ENCODE measurements around the gene WNT9B. TPM values are rescaled to one million over a fixed set of nuclear protein-coding genes. Genes with fewer than 3 reads are reported as not detected.
"Not testable (repeated sequence)": the region's sequence is repeated elsewhere in the genome, so short reads cannot be mapped to it uniquely, and the experiment has no call there.

Gene WNT9B
- total RNA-seq, 1 donor from 2014 or later = not detected

DNA sequence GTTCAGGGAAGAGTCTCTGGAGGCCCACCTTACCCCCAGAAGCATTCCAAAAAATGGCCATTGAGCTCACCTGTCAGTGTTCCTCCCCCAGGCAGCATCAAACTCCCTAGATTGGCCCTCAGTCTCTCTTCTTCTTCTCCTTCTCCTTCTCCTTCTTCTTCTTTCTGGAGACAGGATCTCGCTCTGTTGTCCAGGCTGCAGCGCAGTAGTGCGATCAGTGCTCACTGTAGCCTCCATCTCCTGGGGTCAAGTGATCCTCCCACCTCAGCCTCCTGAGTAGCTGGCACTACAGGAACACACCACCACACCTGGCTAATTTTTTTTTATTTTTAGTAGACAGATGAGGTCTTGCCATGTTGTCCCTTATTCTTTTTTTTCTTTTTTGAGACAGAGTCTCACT is 16.5 kb upstream of the WNT9B start:
- Histone ChIP-seq H3K4me3 (ENCODE audit: low read depth, low read length) (no peak overlapping the region), H3K36me3 (ENCODE audit: control insufficient read depth, insufficient read depth, low read length) (no peaks in the 10 kb centered on the region), H3K27me3 (ENCODE audit: control insufficient read depth, insufficient read depth, low read length) (no peaks in the 10 kb centered on the region)
- FAIRE-seq (no peak), DNase-seq (ENCODE audit: low read depth) (no peak)
- TF ChIP-seq, protein P1, sequence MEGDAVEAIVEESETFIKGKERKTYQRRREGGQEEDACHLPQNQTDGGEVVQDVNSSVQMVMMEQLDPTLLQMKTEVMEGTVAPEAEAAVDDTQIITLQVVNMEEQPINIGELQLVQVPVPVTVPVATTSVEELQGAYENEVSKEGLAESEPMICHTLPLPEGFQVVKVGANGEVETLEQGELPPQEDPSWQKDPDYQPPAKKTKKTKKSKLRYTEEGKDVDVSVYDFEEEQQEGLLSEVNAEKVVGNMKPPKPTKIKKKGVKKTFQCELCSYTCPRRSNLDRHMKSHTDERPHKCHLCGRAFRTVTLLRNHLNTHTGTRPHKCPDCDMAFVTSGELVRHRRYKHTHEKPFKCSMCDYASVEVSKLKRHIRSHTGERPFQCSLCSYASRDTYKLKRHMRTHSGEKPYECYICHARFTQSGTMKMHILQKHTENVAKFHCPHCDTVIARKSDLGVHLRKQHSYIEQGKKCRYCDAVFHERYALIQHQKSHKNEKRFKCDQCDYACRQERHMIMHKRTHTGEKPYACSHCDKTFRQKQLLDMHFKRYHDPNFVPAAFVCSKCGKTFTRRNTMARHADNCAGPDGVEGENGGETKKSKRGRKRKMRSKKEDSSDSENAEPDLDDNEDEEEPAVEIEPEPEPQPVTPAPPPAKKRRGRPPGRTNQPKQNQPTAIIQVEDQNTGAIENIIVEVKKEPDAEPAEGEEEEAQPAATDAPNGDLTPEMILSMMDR (IDR thresholded peaks at IDR 0.05; ENCODE audit: insufficient read depth, low read length, severe bottlenecking) = no peak

DNA sequence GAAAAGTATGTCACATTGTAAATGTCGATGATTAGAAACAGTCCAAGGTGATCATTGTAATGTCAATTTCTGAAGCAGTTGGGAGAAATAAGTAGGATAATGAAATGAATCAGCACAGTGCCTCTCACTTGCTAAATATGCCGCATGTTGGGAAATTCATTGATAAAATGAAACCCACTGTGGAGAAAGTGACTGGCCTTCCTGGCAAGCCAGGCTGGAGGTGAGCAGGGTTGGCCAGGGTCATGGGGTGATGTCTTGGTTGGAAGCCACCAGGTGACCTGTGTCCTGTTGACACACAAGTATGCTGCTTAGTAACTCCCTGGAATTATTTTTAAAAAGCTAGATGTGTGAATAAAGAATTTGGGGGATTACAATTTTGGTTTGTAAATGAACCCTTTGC is 14.9 kb upstream of the WNT9B start:
- TF ChIP-seq, protein P1 (IDR thresholded peaks at IDR 0.05; ENCODE audit: insufficient read depth, low read length, severe bottlenecking) = no peak
- FAIRE-seq (no peak), DNase-seq (ENCODE audit: low read depth) (no peak)
- H3K27me3 ChIP-seq (ENCODE audit: control insufficient read depth, insufficient read depth, low read length) = peaks cover 4% of the 10 kb centered on the region
- H3K36me3 ChIP-seq (ENCODE audit: control insufficient read depth, insufficient read depth, low read length) = no peaks in the 10 kb centered on the region
- no peak overlapping the region for H3K4me3 ChIP-seq (ENCODE audit: low read depth, low read length)

DNA sequence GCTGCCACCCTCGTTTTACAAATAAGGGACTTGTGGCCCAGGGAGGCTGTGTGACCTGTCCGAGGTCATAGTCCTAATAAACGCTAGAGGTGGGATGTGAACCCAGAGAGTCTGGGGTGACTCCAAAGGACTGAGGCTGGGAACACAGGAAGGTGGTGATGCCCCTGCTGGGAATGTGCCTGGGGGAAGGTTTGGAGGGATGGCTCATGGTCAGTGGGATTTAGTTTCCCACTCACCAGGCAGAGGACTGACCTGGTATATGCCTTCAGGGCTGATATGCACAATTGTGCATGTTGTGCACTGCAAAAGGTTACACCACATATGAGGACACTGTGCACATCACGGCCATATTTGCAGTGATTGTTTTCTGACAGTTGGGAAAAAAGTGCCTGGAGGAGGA is 13.9 kb upstream of the WNT9B start:
- H3K4me3 ChIP-seq (ENCODE audit: low read depth, low read length) = no peak overlapping the region
- no peaks in the 10 kb centered on the region for H3K36me3 ChIP-seq (ENCODE audit: control insufficient read depth, insufficient read depth, low read length)
- TF ChIP-seq, protein P1 (IDR thresholded peaks at IDR 0.05; ENCODE audit: insufficient read depth, low read length, severe bottlenecking) = no peak
- peaks cover 4% of the 10 kb centered on the region for H3K27me3 ChIP-seq (ENCODE audit: control insufficient read depth, insufficient read depth, low read length)
- DNase-seq (ENCODE audit: low read depth) (no peak), FAIRE-seq (no peak)

DNA sequence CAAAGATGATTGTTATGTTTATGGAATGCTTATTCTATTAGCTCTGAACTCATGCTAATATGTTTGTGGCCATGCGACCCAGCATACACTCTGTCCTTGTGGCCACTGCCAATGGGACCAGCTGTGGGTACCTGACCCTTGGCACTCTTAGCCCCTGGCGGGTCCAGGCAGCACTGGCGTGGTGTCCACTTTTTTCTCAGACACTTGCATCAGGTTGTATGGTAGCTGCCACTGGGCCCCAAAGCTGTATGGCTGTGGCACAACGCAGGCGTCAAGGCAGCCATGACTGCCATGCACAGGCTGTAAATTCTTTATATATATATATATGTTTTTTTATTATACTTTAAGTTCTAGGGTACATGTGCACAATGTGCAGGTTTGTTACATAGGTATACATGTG is 12.2 kb upstream of the WNT9B start:
- H3K4me3 ChIP-seq (ENCODE audit: low read depth, low read length) = no peak overlapping the region
- TF ChIP-seq, protein P1 (IDR thresholded peaks at IDR 0.05; ENCODE audit: insufficient read depth, low read length, severe bottlenecking) = no peak
- DNase-seq (ENCODE audit: low read depth) (no peak), FAIRE-seq (no peak)
- no peaks in the 10 kb centered on the region for H3K36me3 ChIP-seq (ENCODE audit: control insufficient read depth, insufficient read depth, low read length)
- peaks cover 4% of the 10 kb centered on the region for H3K27me3 ChIP-seq (ENCODE audit: control insufficient read depth, insufficient read depth, low read length)

DNA sequence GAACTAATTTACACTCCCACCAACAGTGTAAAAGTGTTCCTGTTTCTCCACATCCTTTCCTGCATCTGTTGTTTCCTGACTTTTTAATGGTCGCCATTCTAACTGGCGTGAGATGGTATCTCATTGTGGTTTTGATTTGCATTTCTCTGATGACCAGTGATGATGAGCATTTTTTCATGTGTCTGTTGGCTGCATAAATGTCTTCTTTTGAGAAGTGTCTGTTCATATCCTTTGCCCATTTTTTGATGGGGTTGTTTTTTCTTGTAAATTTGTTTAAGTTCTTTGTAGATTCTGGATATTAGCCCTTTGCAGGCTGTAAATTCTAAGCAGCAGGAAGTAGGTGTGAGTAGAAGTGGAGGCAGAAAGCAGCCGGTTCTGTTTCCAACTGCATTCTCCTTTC is 10.8 kb upstream of the WNT9B start:
- FAIRE-seq; H3K36me3 ChIP-seq (ENCODE audit: control insufficient read depth, insufficient read depth, low read length); H3K27me3 ChIP-seq (ENCODE audit: control insufficient read depth, insufficient read depth, low read length); DNase-seq (ENCODE audit: low read depth); H3K4me3 ChIP-seq (ENCODE audit: low read depth, low read length): not testable (repeated sequence)

DNA sequence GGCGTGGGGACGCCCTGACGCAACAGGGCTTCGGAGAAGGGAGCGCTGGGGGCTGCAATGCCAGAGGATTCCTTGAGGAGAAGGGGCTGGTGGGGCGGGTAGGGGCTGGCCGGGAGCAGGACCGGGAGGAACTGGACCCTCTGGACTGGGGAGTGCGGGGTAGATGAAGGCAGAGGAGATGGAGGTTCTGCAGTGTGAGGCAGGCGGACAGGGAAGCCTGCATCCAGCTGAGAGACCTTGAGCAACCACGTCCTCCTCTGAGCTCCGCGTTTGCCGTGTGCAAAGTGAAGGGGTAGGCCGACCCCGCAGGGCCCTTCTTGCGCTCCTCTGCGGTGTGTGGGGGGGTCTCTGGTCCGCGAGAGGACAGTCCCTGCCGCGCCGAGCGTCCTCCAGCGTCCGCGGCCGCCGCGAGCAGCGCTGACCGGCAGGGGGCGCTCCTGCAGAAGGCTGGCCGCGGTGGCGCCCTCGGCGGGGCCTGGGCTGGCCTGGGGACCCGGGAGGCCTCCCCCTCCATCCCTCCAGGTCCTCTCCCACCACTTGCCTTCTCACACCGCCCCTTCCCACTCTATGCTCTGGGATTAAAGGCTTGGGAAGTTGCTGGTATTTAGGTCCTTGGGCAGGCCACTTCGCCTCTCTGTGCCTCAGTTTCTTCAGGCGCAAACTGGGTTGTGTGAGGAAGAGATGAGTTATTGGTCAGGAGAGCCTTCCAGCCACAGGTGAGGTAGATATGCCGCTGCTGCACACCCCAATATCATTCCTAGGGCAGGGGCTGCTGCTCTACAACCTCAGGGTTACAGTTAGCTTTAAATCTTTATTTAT is 9.6 kb upstream of the WNT9B start:
- FAIRE-seq = no peak

More for the DNA sequence above, 9.6 kb upstream of the WNT9B start:
- no peak for DNase-seq (ENCODE audit: low read depth)
- Histone ChIP-seq H3K27me3 (ENCODE audit: control insufficient read depth, insufficient read depth, low read length) (peaks cover 8% of the 10 kb centered on the region), H3K4me3 (ENCODE audit: low read depth, low read length) (no peak overlapping the region), H3K36me3 (ENCODE audit: control insufficient read depth, insufficient read depth, low read length) (no peaks in the 10 kb centered on the region)
- TF ChIP-seq, protein P1 (IDR thresholded peaks at IDR 0.05; ENCODE audit: insufficient read depth, low read length, severe bottlenecking) = peak; percentile 59
